HUES64 (cell line): Measurements from ENCODE around the gene CROCC2.

Source experiments
- H3K27ac ChIP-seq: 2 replicates; pipeline ENCODE4 v1.7.0; 2013; ENCODE audit warnings: low read depth, low read length, inconsistent platforms
- H3K27me3 ChIP-seq: 2 replicates; pipeline ENCODE4 v1.6.1; 2013; ENCODE audit warnings: mild to moderate bottlenecking, low read length; ENCODE audit not compliant: insufficient read depth
- H3K36me3 ChIP-seq: 2 replicates; pipeline ENCODE4 v1.6.1; 2013; ENCODE audit warnings: mild to moderate bottlenecking, low read length; ENCODE audit not compliant: insufficient read depth
- H3K4me1 ChIP-seq: 2 replicates; pipeline ENCODE4 v1.6.1; 2013; ENCODE audit warnings: mild to moderate bottlenecking, low read length, moderate library complexity; ENCODE audit not compliant: insufficient read depth
- H3K4me3 ChIP-seq: 2 replicates; pipeline ENCODE4 v1.5.1; 2013; ENCODE audit warnings: mild to moderate bottlenecking, low read length, moderate library complexity
- H3K9ac ChIP-seq: 2 replicates; pipeline ENCODE4 v1.6.1; 2013; ENCODE audit warnings: mild to moderate bottlenecking, low read depth, low read length
- H3K9me3 ChIP-seq: 2 replicates; pipeline ENCODE4 v1.6.1; 2013; ENCODE audit warnings: low read depth, low read length; ENCODE audit not compliant: insufficient read depth
- WGBS: fragments of 150-250, 120-280 bp; methylation state at CpG from one replicate; pipeline ENCODE4 v1.1.7; 2013; ENCODE audit warnings: missing lambda C conversion rate; 5-methylcytosine and 5-hydroxymethylcytosine counted together

The CROCC2 gene

GRCh38 chr2:240927390-240927781, 21.2 kb downstream of the CROCC2 start:
- Histone ChIP-seq H3K9me3 (no peaks in the 10 kb centered on the region), H3K4me1 (no peaks in the 10 kb centered on the region), H3K4me3 (no peak overlapping the region), H3K27ac (no peak overlapping the region), H3K36me3 (no peaks in the 10 kb centered on the region), H3K9ac (no peak overlapping the region), H3K27me3 (no peaks in the 10 kb centered on the region)
- 95% methylated on average over 7 of the region's 7 CpGs for WGBS

DNA sequence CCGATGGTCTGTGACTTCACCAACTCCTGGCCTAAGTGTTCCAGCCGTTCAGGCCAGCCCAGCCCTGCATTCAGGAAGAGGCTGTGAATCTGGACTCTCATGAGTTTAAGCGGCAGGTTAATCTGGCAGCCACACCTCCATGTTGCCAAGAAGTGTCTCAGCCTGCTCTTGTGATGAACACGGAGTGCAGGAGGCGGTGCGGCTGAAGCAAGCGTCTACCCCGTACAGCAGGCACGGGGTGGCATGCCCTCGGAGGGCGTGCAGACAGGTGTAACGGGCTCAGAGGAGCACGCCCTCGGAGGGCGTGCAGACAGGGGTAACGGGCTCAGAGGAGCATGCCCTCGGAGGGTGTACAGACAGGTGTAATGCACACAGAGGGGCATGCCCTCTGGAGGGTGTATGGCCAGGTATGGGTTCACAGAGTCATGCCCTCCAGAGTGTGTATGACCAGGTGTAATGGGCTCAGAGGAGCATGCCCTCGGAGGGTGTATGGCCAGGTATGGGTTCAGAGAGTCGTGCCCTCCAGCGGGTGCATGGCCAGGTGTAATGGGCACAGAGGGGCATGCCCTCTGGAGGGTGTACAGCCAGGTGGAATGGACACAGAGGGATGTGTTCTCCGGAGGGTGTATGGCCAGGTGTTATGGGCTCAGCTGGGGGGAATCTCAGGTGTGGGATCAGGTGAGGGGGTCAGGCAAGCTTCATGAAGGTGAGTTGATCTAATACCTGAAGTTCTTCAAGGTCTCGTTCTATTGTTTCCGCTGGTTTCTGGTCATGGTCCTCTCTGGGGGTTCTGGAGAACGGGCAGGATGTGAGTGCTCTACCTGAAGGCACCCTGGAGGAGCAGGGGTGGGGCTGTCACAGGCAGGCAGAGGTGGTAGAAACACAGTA, 22.6 kb downstream of the CROCC2 start:
- Histone ChIP-seq H3K4me1 (no peaks in the 10 kb centered on the region), H3K4me3 (no peak overlapping the region), H3K27me3 (no peaks in the 10 kb centered on the region), H3K27ac (no peak overlapping the region), H3K36me3 (no peaks in the 10 kb centered on the region), H3K9me3 (no peaks in the 10 kb centered on the region), H3K9ac (no peak overlapping the region)
- WGBS: 93% methylated on average over 24 of the region's 24 CpGs

DNA sequence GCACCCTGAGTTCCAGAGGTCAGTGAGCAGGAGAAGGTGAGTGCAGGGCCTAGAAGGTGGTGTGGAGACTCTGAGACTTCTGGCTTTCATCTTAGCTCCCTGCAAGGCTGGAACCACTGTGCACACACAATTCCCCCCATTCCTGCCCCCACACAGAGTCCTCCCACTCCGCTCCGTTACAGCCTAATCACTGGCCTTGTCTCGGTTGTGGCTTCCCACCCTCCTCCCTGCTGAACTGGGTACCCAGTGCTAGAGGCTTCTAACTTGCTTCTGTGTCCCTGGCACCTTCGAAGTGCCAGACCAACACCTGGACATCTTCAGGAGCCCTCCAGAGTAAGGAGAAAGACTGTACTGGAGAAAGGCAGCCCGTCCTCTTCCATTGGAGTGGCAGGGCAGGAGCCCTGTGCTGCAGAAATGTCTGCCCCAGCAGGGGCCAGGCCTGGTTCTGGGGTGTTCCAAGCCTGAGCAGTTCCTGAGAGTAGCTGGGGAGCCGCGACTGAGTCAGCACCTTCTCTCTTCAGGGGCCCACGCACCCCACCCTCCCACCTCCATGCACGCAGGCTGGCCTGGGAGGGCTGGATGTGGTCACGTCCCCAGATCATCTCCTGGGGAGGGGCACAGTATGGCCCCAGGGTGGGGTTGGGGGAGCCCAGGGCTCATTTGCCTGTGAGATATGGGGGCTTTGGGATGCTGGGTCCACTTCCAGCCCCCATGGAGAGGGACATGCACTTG, 23.4 kb downstream of the CROCC2 start:
- Histone ChIP-seq H3K27ac (no peak overlapping the region), H3K9me3 (no peaks in the 10 kb centered on the region), H3K4me3 (no peak overlapping the region), H3K9ac (no peak overlapping the region), H3K27me3 (no peaks in the 10 kb centered on the region), H3K36me3 (no peaks in the 10 kb centered on the region), H3K4me1 (no peaks in the 10 kb centered on the region)
- 89% methylated on average over 10 of the region's 10 CpGs for WGBS

DNA sequence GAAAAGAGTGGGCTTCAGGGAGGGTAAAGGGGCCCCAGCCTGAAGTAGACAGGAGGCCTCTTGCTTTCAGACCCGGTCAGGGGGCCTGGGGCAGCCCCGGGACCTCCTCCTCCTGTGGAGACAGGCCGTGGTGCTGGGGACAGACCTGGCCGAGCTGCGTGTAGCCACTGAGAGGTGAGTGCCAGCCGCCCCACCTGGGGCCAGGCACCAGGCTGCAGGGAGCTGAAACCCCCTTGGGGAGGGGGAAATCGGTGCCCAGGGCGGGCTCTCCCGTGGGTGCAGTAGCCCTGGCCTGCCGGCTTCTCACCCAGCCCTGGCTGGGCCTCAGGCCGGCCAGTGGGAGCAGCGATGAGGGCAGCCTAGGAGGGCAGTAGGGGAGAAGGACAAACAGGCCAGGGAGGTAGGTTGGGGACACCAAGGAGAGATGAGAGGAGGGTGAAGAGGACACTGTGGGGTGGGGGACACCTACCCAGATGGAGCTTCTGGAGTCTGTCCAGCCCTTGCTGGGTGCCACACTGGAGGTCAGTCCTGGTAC, 24.0 kb downstream of the CROCC2 start:
- Histone ChIP-seq H3K4me1 (no peaks in the 10 kb centered on the region), H3K9ac (no peak overlapping the region), H3K9me3 (no peaks in the 10 kb centered on the region), H3K4me3 (no peak overlapping the region), H3K36me3 (no peaks in the 10 kb centered on the region), H3K27me3 (no peaks in the 10 kb centered on the region), H3K27ac (no peak overlapping the region)
- 92% methylated on average over 12 of the region's 12 CpGs for WGBS

DNA sequence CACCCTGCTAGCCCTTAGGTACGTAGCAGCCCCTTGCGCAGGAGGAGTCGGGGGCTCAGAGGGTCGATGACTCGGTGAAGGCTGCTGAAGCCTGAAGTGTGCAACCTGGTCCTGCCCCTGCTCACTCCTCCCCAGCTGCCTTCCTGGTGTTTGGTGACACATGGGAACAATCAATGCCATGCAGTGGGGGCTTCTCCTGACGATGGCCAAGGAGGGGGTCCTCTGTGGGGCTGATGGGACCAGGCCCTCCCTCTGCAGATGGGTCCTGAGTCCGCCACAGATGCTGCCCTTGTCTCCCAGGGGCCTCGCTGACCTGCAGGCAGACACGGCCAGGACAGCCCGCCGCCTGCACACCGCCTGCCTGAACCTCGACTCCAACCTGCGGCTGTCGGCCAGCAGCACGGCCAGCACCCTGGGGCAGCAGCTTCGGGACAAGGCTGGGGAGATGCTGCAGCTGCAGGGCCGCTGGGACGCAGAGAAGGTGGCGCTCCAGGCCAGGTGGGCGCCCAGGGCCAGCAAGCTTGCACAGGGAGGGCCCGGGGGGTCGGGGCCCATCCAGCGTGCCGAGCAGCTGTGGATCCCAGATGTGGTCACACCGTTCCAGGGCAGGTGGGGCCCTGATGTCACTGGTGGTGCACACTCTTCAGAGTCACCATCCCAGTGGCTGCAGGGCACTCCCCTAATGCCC, 24.6 kb downstream of the CROCC2 start:
- Histone ChIP-seq H3K4me1 (no peaks in the 10 kb centered on the region), H3K27me3 (no peaks in the 10 kb centered on the region), H3K27ac (no peak overlapping the region), H3K4me3 (no peak overlapping the region), H3K9me3 (no peaks in the 10 kb centered on the region), H3K36me3 (no peaks in the 10 kb centered on the region), H3K9ac (no peak overlapping the region)
- 94% methylated on average over 26 of the region's 26 CpGs for WGBS

DNA sequence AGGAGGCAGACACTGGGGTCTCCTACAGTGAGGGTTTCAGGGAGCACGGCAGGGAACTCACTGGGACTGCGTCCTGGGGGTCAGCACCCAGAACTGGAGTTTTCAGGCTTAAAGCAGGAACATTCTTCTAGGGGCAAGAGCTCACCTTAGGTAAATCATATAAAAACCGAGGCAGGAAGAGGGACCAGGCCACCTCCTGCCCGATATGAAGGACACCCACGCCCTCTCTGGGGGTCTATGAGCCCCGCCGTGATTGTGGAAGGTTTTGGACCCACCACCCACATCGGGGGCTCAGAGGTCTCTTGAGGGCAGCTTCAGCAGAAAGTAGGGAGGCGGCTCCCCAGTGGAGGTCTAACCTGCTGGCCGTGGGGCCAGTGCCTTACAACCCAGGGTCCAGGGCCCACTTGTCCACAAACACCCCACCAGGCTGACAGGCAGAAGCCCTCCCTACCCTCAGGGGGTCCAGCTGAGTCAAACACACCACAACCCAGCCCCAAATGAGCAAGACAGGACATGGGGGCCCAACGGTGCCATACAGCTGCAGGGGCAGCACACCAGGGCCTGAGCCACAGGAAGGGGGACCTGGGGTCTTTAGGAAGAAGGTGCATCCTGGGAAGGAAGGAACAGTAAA, 25.3 kb downstream of the CROCC2 start:
- Histone ChIP-seq H3K9me3 (no peaks in the 10 kb centered on the region), H3K36me3 (no peaks in the 10 kb centered on the region), H3K9ac (no peak overlapping the region), H3K27me3 (no peaks in the 10 kb centered on the region), H3K4me3 (no peak overlapping the region), H3K4me1 (no peaks in the 10 kb centered on the region), H3K27ac (no peak overlapping the region)
- WGBS: 92% methylated on average over 11 of the region's 11 CpGs

DNA sequence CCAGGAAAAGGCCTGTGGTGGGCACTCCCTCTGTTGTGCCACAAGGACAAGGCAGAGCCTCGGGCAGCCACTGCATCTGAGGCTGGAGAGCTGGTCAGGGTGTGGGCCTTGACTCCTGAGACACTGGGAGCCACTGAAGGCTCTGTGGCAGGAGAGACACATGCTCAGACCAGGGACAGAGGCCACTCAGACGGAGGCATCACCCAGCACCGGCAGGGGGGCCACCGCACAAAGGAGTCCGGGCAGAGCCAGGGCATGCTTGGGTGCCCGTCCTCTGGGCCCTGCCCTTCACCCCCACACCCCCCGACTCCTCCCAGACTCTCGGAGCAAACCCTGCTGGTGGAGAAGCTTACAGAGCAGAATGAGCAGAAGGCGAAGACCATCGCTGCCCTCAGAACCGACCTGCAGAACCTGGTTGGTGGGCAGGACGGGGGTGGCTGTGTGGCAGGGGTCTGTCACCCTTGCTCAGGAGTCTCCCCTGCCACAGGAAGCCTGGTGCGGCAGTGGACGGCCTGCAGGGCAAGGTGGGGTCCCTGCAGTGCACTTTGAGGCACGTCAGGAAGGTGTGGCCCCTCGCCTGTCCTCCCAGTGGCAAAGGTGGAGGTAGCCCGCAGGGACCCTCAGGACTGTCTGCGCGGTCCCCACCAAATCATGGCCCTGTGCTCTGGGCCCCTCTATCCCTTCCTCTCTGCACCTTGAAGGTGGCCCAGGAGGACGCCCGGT, 26.0 kb downstream of the CROCC2 start:
- H3K9ac ChIP-seq: no peak overlapping the region
- H3K4me3 ChIP-seq: no peak overlapping the region
- H3K9me3 ChIP-seq: no peaks in the 10 kb centered on the region
- H3K36me3 ChIP-seq: no peaks in the 10 kb centered on the region
- H3K27ac ChIP-seq: no peak overlapping the region
- no peaks in the 10 kb centered on the region for H3K4me1 ChIP-seq
- H3K27me3 ChIP-seq: no peaks in the 10 kb centered on the region
- 91% methylated on average over 21 of the region's 21 CpGs for WGBS

DNA sequence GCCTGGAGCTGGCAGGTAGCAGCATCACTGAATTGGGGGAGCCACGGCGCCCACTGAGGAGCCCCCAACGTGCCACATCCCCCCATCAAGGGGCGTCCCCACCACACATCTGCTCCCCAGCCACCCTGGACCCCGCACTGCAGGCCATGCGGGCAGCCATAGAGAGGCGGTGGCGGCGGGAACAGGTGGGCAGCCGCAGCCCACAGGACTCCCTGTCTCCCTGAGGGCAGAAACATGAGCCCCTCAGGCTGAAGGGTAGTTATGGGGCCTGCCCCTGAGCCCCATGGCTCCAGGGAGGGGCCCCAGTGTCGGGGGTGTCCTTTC, 26.6 kb downstream of the CROCC2 start:
- no peaks in the 10 kb centered on the region for H3K36me3 ChIP-seq
- H3K4me1 ChIP-seq: no peaks in the 10 kb centered on the region
- H3K9me3 ChIP-seq: no peaks in the 10 kb centered on the region
- H3K27me3 ChIP-seq: no peaks in the 10 kb centered on the region
- WGBS: 92% methylated on average over 11 of the region's 11 CpGs
- H3K9ac ChIP-seq: no peak overlapping the region
- no peak overlapping the region for H3K4me3 ChIP-seq
- H3K27ac ChIP-seq: no peak overlapping the region

- no peak overlapping the region for H3K4me3 ChIP-seq
Observed at GRCh38 chr2:240933048-240933965, 27.2 kb downstream of the CROCC2 start.

More at GRCh38 chr2:240933048-240933965, 27.2 kb downstream of the CROCC2 start:
- WGBS: 93% methylated on average over 30 of the region's 30 CpGs
- Histone ChIP-seq H3K27ac (no peak overlapping the region), H3K9ac (no peak overlapping the region), H3K9me3 (peaks cover 2% of the 10 kb centered on the region; the same call in 1 of the 2 replicates), H3K4me1 (no peaks in the 10 kb centered on the region), H3K36me3 (no peaks in the 10 kb centered on the region), H3K27me3 (no peaks in the 10 kb centered on the region)
